Measurements from ENCODE around the gene FLNB. TPM values are rescaled to one million over a fixed set of nuclear protein-coding genes. Genes with fewer than 3 reads are reported as not detected.
A peak's percentile ranks its signal among the peaks of the same experiment; 100 is the strongest.

FLNB gene
- total and polyA plus RNA-seq, 2 of the 13 experiments (the other 11 are each of a cell fraction or from before 2014, with no cell fraction given) = 106 to 130 TPM

- TF ChIP-seq UBTF (CRISPR knock-in tag; IDR thresholded peaks at IDR 0.05) (no peak), ZNF678 (CRISPR knock-in tag; IDR thresholded peaks at IDR 0.05) (no peak), LCORL (IDR thresholded peaks at IDR 0.05) (no peak), LCORL (CRISPR knock-in tag; IDR thresholded peaks at IDR 0.05) (peak; percentile 31; the same call in 1 of the 2 replicates), HNF4A (CRISPR knock-in tag; IDR thresholded peaks at IDR 0.05) (peak; percentile 2; the same call in 1 of the 2 replicates), HMG20A (CRISPR knock-in tag; IDR thresholded peaks at IDR 0.05; ENCODE audit: borderline replicate concordance) (peak; percentile 50; the same call in 1 of the 2 replicates), THAP8 (CRISPR knock-in tag; IDR thresholded peaks at IDR 0.05; ENCODE audit: borderline replicate concordance) (no peak), ZFP82 (CRISPR knock-in tag; IDR thresholded peaks at IDR 0.05; ENCODE audit: borderline replicate concordance) (no peak), ZSCAN12 (CRISPR knock-in tag; IDR thresholded peaks at IDR 0.05) (no peak), IRF2 (CRISPR knock-in tag; IDR thresholded peaks at IDR 0.05) (peak; percentile 29; the same call in 1 of the 2 replicates), ZNF563 (CRISPR knock-in tag; IDR thresholded peaks at IDR 0.05) (no peak), ARID4A (CRISPR knock-in tag; IDR thresholded peaks at IDR 0.05; ENCODE audit: borderline replicate concordance) (peak; percentile 44; the same call in 1 of the 2 replicates), ZNF614 (CRISPR knock-in tag; IDR thresholded peaks at IDR 0.05; ENCODE audit: borderline replicate concordance) (no peak), REL (CRISPR knock-in tag; conservative IDR thresholded peaks at IDR 0.05) (no peak), MTA1 (CRISPR knock-in tag; IDR thresholded peaks at IDR 0.05; ENCODE audit: borderline replicate concordance) (no peak), KDM5A (IDR thresholded peaks at IDR 0.05; ENCODE audit: borderline replicate concordance, low read length) (no peak), ZNF382 (CRISPR knock-in tag; IDR thresholded peaks at IDR 0.05; ENCODE audit: borderline replicate concordance) (no peak), RFX5 (IDR thresholded peaks at IDR 0.05; ENCODE audit: low read depth, low read length) (peak; percentile 87), ZNF17 (CRISPR knock-in tag; IDR thresholded peaks at IDR 0.05) (no peak), CCDC6 (CRISPR knock-in tag; IDR thresholded peaks at IDR 0.05) (no peak), ARNT2 (CRISPR knock-in tag; IDR thresholded peaks at IDR 0.05; ENCODE audit: low read depth) (no peak), ZSCAN29 (CRISPR knock-in tag; conservative IDR thresholded peaks at IDR 0.05) (0 out of 2 replicates have a peak, but pooled peaks have one; percentile 44), ZNF383 (CRISPR knock-in tag; IDR thresholded peaks at IDR 0.05; ENCODE audit: borderline replicate concordance) (no peak), NBN (conservative IDR thresholded peaks at IDR 0.05) (no peak)
These were observed 33.7 kb downstream of the FLNB start (continued) for GRCh38 chr3:58041826-58042324.
